K562 (cell line): ENCODE results near the gene P2RX3. TPM values are rescaled to one million over a fixed set of nuclear protein-coding genes. Genes with fewer than 3 reads are reported as not detected.

ENCODE experiments used
- ATAC-seq: fragments of 200-7000 bp; cut with Tn5 transposase; 3 replicates; pipeline ENCODE4 v1.9.1; 2020; ENCODE audit warnings: moderate library complexity
- BruUV-seq: library from RNA; stranded (reverse); fragments of 400-500 nt; replicated peaks from 2 replicates; lab custom pipeline; 2021; lab: Mats Ljungman, UMichigan
- CTCF ChIA-PET: fragments of 300-600 bp; formaldehyde crosslinking; extraction: SDS; loops from one replicate; lab custom pipeline; 2021; ENCODE audit warnings: low intra/inter-chr PET ratio; lab: Yijun Ruan, JAX
- POLR2A ChIA-PET: fragments of 300-600, 350-650 bp; sonication (Branson Sonifier 250); formaldehyde crosslinking; extraction: SDS; loops from one replicate; lab custom pipeline; 2021; ENCODE audit warnings: antibody characterized with exemption, inconsistent platforms; lab: Yijun Ruan, JAX
- DNase-seq, 4 experiments: peaks; one replicate each; pipeline versions ENCODE4 v3.0.0 to v3.0.0-alpha.2; 2011 to 2018; ENCODE audit warnings: low spot score in 3 of 4, mixed read lengths in 3 of 4; ENCODE audit errors: extremely low read depth in 1 of 4
- FAIRE-seq: peaks from 2 replicates; lab custom pipeline; 2011; peaks lifted over from hg19 to GRCh38; lab: Jason Lieb, UNC
- H2AFZ ChIP-seq: 2 replicates; pipeline ENCODE4 v1.6.0; 2011; ENCODE audit warnings: low read depth, low read length, control low read depth, inconsistent platforms
- H3K27ac ChIP-seq: fragments of 200-600 bp; 3 replicates; pipeline ENCODE4 v1.8.0; 2011; ENCODE audit warnings: low read depth, mild to moderate bottlenecking, control low read depth, inconsistent platforms, low read length, moderate library complexity, mixed read lengths; ENCODE audit errors: extremely low read depth
- H3K27me3 ChIP-seq, 2 experiments: fragments of 300-600 bp in 1 of 2; 2 replicates in 1 of 2; 3 replicates in 1 of 2; pipeline versions ENCODE4 v1.6.0 to v1.8.0; 2011; ENCODE audit warnings: inconsistent platforms in 2 of 2, low read length in 2 of 2, mild to moderate bottlenecking in 1 of 2, mixed read lengths in 1 of 2, moderate library complexity in 1 of 2; ENCODE audit not compliant: control insufficient read depth in 2 of 2, insufficient read depth in 2 of 2
- H3K36me3 ChIP-seq: fragments of 300-600 bp; 3 replicates; pipeline ENCODE4 v1.8.0; 2011; ENCODE audit warnings: mild to moderate bottlenecking, low read length, inconsistent platforms; ENCODE audit not compliant: control insufficient read depth, insufficient read depth
- H3K4me1 ChIP-seq, 2 experiments: fragments of 200-600 bp in 1 of 2; replicated peaks in 1 of 2; 2 replicates in 1 of 2; 3 replicates in 1 of 2; pipeline versions ENCODE4 v1.5.1 to v1.8.0; 2011; ENCODE audit warnings: inconsistent platforms in 2 of 2, low read length in 2 of 2, mild to moderate bottlenecking in 1 of 2, mixed read lengths in 1 of 2, moderate library complexity in 1 of 2; ENCODE audit not compliant: control insufficient read depth in 2 of 2, insufficient read depth in 2 of 2
- H3K4me2 ChIP-seq: 2 replicates; pipeline ENCODE4 v1.6.1; 2011; ENCODE audit warnings: low read length, control low read depth, inconsistent platforms, mixed read lengths; ENCODE audit not compliant: insufficient read depth
- H3K4me3 ChIP-seq: fragments of 200-600 bp; sonication (generic), shearing (Covaris generic); 2 replicates; pipeline ENCODE4 v1.5.1; 2016; ENCODE audit warnings: control low read depth, inconsistent platforms
- H3K79me2 ChIP-seq: fragments of 200-600 bp; 3 replicates; pipeline ENCODE4 v1.8.0; 2011; ENCODE audit warnings: low read length, inconsistent platforms; ENCODE audit not compliant: control insufficient read depth, insufficient read depth
- H3K9ac ChIP-seq, 2 experiments: 2 replicates each; pipeline versions ENCODE4 v1.6.0 to v1.6.1; 2011; ENCODE audit warnings: low read depth in 2 of 2, low read length in 2 of 2, control low read depth in 1 of 2, inconsistent platforms in 1 of 2, mild to moderate bottlenecking in 1 of 2, mixed read lengths in 1 of 2; ENCODE audit not compliant: insufficient read depth in 1 of 2
- H3K9me1 ChIP-seq: one replicate; pipeline ENCODE4 v1.6.0; 2011; ENCODE audit warnings: inconsistent platforms, mild to moderate bottlenecking, low read length, moderate library complexity; ENCODE audit not compliant: control insufficient read depth, insufficient read depth
- H3K9me3 ChIP-seq: replicated peaks from 2 replicates; pipeline ENCODE4 v1.5.1; 2011; ENCODE audit warnings: low read depth, low read length, inconsistent platforms; ENCODE audit not compliant: control insufficient read depth, insufficient read depth
- H4K20me1 ChIP-seq: replicated peaks from 2 replicates; pipeline ENCODE4 v1.6.1; 2011; ENCODE audit warnings: low read length, inconsistent platforms, mixed read lengths; ENCODE audit not compliant: control insufficient read depth, insufficient read depth
- BMI1 ChIP-seq: fragments of 150-350 bp; IDR thresholded peaks from 2 replicates; pipeline ENCODE4 v1.6.1; 2014; ENCODE audit warnings: low read length
- CREB1 ChIP-seq, 2 experiments: sonication (generic) in 1 of 2; formaldehyde crosslinking in 1 of 2; IDR thresholded peaks; 2 replicates each; pipeline versions ENCODE4 v1.6.1 to v1.8.0; 2012 to 2022; ENCODE audit warnings: inconsistent platforms in 1 of 2, mild to moderate bottlenecking in 1 of 2, missing genetic modification reagents in 1 of 2, moderate library complexity in 1 of 2
- ELK1 ChIP-seq: sonication (generic); formaldehyde crosslinking; IDR thresholded peaks from 2 replicates; pipeline ENCODE4 v1.8.1; 2022; ENCODE audit warnings: missing genetic modification reagents
- EP400 ChIP-seq: fragments of 450-650 bp; IDR thresholded peaks from 2 replicates; pipeline ENCODE4 v1.6.1; 2017; ENCODE audit warnings: antibody characterized with exemption, mild to moderate bottlenecking, moderate library complexity
- HSF4 ChIP-seq: fragments of 250-450 bp; sonication (Bioruptor Pico); IDR thresholded peaks from 2 replicates; pipeline ENCODE4 v2.1.2; 2022; ENCODE audit warnings: mild to moderate bottlenecking, moderate library complexity, borderline replicate concordance
- NFE2L1 ChIP-seq: fragments of 450-650 bp; IDR thresholded peaks from 2 replicates; pipeline ENCODE4 v1.6.1; 2016; ENCODE audit warnings: missing genetic modification characterization, low read depth, mild to moderate bottlenecking, missing compliant biosample characterization, moderate library complexity, borderline replicate concordance
- NFXL1 ChIP-seq: fragments of 450-650 bp; formaldehyde crosslinking; IDR thresholded peaks from 2 replicates; pipeline ENCODE4 v1.4.0; 2021; ENCODE audit warnings: mild to moderate bottlenecking
- SPI1 ChIP-seq: IDR thresholded peaks from 2 replicates; pipeline ENCODE4 v1.6.1; 2011; ENCODE audit warnings: low read depth, low read length, control low read depth, borderline replicate concordance
- STAT6 ChIP-seq: sonication (generic); formaldehyde crosslinking; IDR thresholded peaks from 2 replicates; pipeline ENCODE4 v1.8.1; 2023; ENCODE audit warnings: mild to moderate bottlenecking, missing genetic modification reagents
- YY1 ChIP-seq, 3 experiments: IDR thresholded peaks; 2 replicates each; pipeline ENCODE4 v1.6.1; 2011; ENCODE audit warnings: low read length in 2 of 3, mild to moderate bottlenecking in 2 of 3, moderate library complexity in 2 of 3, borderline replicate concordance in 1 of 3, control low read depth in 1 of 3, low read depth in 1 of 3; ENCODE audit not compliant: insufficient read depth in 3 of 3, insufficient replicate concordance in 2 of 3, control insufficient read depth in 1 of 3, insufficient read length in 1 of 3; ENCODE audit errors: extremely low read depth in 1 of 3
- ZBTB34 ChIP-seq: fragments of 250-450 bp; sonication (Bioruptor Pico); IDR thresholded peaks from 2 replicates; pipeline ENCODE4 v1.8.0; 2021; ENCODE audit warnings: mild to moderate bottlenecking, moderate library complexity
- ZFX ChIP-seq: sonication (generic); formaldehyde crosslinking; IDR thresholded peaks from 2 replicates; pipeline ENCODE4 v1.8.0; 2022; ENCODE audit warnings: mild to moderate bottlenecking, missing genetic modification reagents, moderate library complexity
- ZNF324 ChIP-seq: fragments of 250-450 bp; sonication (Bioruptor Pico); IDR thresholded peaks from 2 replicates; pipeline ENCODE4 v1.4.0; 2020; ENCODE audit warnings: mild to moderate bottlenecking
- ZNF408 ChIP-seq: fragments of 250-450 bp; sonication (Bioruptor Pico); IDR thresholded peaks from 2 replicates; pipeline ENCODE4 v1.4.0; 2020; ENCODE audit warnings: low read depth, mild to moderate bottlenecking, moderate library complexity
- ZNF583 ChIP-seq: fragments of 250-450 bp; sonication (Bioruptor Pico); IDR thresholded peaks from 2 replicates; pipeline ENCODE4 v1.4.0; 2020
- ZNF707 ChIP-seq: fragments of 250-450 bp; sonication (Bioruptor Pico); conservative IDR thresholded peaks from 2 replicates; pipeline ENCODE4 v1.8.0; 2022; ENCODE audit warnings: inconsistent platforms, mild to moderate bottlenecking, moderate library complexity
- WGBS: fragments of 100-300 bp; shearing (Covaris generic); methylation state at CpG from one replicate; pipeline ENCODE4 v1.1.6; 2016; ENCODE audit warnings: low coverage, mixed read lengths; ENCODE audit not compliant: insufficient coverage; ENCODE audit errors: missing lambda C conversion rate; 5-methylcytosine and 5-hydroxymethylcytosine counted together
- in situ Hi-C: fragments of 300-500 bp; cut with MboI; formaldehyde crosslinking; loops from 4 replicates; pipeline ENCODE4 v1.15.0; 2018; ENCODE audit warnings: inconsistent platforms, mixed read lengths
- intact Hi-C: fragments of 100-400 bp; cut with micrococcal nuclease; formaldehyde crosslinking; loops from 2 replicates; pipeline ENCODE4 v1.14.2; 2022
- polyA plus RNA-seq, 8 experiments: library from polyadenylated mRNA; depleted of rRNA in 4 of 8; stranded (reverse) in 5 of 8; unstranded in 3 of 8; fragments of >200 nt; fragmentation: Nextera tagmentation in 2 of 8; fragmentation: Illumina TruSeq in 1 of 8; extraction: Ambion mirVana in 2 of 8; extraction: Trizol in 1 of 8; gene quantifications; 2 replicates each; pipeline versions ENCODE4 v1.2.1 to v1.2.3, GENCODE V29; 2011 to 2014; ENCODE audit warnings: inconsistent platforms in 1 of 8, missing spikeins in 1 of 8
- total RNA-seq, 7 experiments: library from RNA; depleted of rRNA in 6 of 7; stranded (reverse); fragments of >200 nt in 6 of 7; fragmentation: Illumina TruSeq in 2 of 7; extraction: Trizol in 2 of 7; gene quantifications; 2 replicates each; pipeline versions ENCODE4 v1.2.1 to v1.2.3, GENCODE V29; 2011 to 2021; ENCODE audit warnings: low replicate concordance in 1 of 7

Gene P2RX3
- total and polyA plus RNA-seq, 9 of the 15 experiments (the other 6 are each of a cell fraction or from before 2014, with no cell fraction given), result not detected

- no peaks in the 10 kb centered on the region for H3K36me3 ChIP-seq
- no peaks in the 10 kb centered on the region for H3K9me1 ChIP-seq
- ATAC-seq, result no peak
- intact Hi-C loops, result no loop called here
- ChIA-PET POLR2A (no interaction called here), CTCF (no interaction called here)
- peaks cover 29 to 39% of the 10 kb centered on the region in 2 experiments for H3K4me1 ChIP-seq
- no peak overlapping the region; the same call in 1 of the 2 replicates for H2AFZ ChIP-seq
- no peak for DNase-seq
- H3K4me3 ChIP-seq, result no peak overlapping the region
- 82% methylated on average over 6 of the region's 6 CpGs for WGBS
- in situ Hi-C loops, result no loop called here
- H3K9ac ChIP-seq, result peak overlapping the region in 1 of 2 experiments; percentile 33; a peak in 1 of 4 replicates
- no peak overlapping the region for H3K27ac ChIP-seq
- H4K20me1 ChIP-seq, result no peaks in the 10 kb centered on the region
- no peak for FAIRE-seq
- H3K4me2 ChIP-seq, result no peak overlapping the region
- no peak for TF ChIP-seq EP400
- TF ChIP-seq ZFX (CRISPR knock-in tag), result no peak
- TF ChIP-seq BMI1, result no peak
- TF ChIP-seq ZNF707 (CRISPR knock-in tag), result no peak
- no peak for TF ChIP-seq CREB1 (IDR thresholded peaks at IDR 0.05)
- no peak for TF ChIP-seq CREB1 (CRISPR knock-in tag; IDR thresholded peaks at IDR 0.05)
- TF ChIP-seq ZBTB34 (CRISPR knock-in tag), result no peak
- no peak for TF ChIP-seq HSF4 (CRISPR knock-in tag)
- no peak for TF ChIP-seq ZNF324
- TF ChIP-seq YY1 (IDR thresholded peaks at IDR 0.05; ENCODE audit: borderline replicate concordance in 1 of 3, control insufficient read depth in 1 of 3, extremely low read depth in 1 of 3, insufficient read depth in 3 of 3, insufficient read length in 1 of 3, insufficient replicate concordance in 2 of 3, low read depth in 1 of 3, low read length in 2 of 3), result no peak
- TF ChIP-seq NFXL1 (CRISPR knock-in tag), result no peak
- TF ChIP-seq ELK1 (CRISPR knock-in tag), result no peak
- no peak for TF ChIP-seq NFE2L1
- no peak for TF ChIP-seq ZNF583 (CRISPR knock-in tag)
- TF ChIP-seq ZNF408, result no peak
- no peak for TF ChIP-seq STAT6 (CRISPR knock-in tag)
- TF ChIP-seq SPI1, result no peak
- no TSS peak for BruUV-seq
- 0 out of 2 replicates have a peak, but pooled peaks cover 4% of the 10 kb centered on the region for H3K9me3 ChIP-seq
- H3K27me3 ChIP-seq, result no peaks in the 10 kb centered on the region
- H3K79me2 ChIP-seq, result no peaks in the 10 kb centered on the region
Observed at GRCh38 chr11:57354699-57355098, 16.5 kb downstream of the P2RX3 start.
